HFFc6 (cell line): ENCODE data around the gene CERS6. TPM values are rescaled to one million over a fixed set of nuclear protein-coding genes. Genes with fewer than 3 reads are reported as not detected.
A peak's percentile ranks its signal among the peaks of the same experiment; 100 is the strongest.

Experiments used
- DNase-seq: peaks from one replicate; pipeline ENCODE4 v3.0.0-alpha.2; 2018
- H3K27ac Mint-ChIP-seq: 2 replicates; pipeline ENCODE4 v1.8.0; 2020; ENCODE audit warnings: mild to moderate bottlenecking, mixed read lengths
- H3K27me3 Mint-ChIP-seq: 2 replicates; pipeline ENCODE4 v1.8.0; 2021; ENCODE audit warnings: mild to moderate bottlenecking, moderate library complexity, mixed read lengths; ENCODE audit not compliant: insufficient read depth
- H3K36me3 Mint-ChIP-seq: 2 replicates; pipeline ENCODE4 v1.8.0; 2021; ENCODE audit warnings: low read depth, mixed read lengths
- H3K4me1 Mint-ChIP-seq: 2 replicates; pipeline ENCODE4 v1.8.0; 2020; ENCODE audit warnings: low read depth, mixed read lengths
- H3K4me3 Mint-ChIP-seq: 2 replicates; pipeline ENCODE4 v1.8.0; 2020; ENCODE audit warnings: mild to moderate bottlenecking, moderate library complexity, mixed read lengths
- H3K9me3 Mint-ChIP-seq: 2 replicates; pipeline ENCODE4 v1.8.0; 2020; ENCODE audit warnings: mild to moderate bottlenecking, mixed read lengths
- CTCF ChIP-seq: fragments of 200-600 bp; sonication (generic); IDR thresholded peaks from 2 replicates; pipeline ENCODE4 v1.5.0; 2021; ENCODE audit warnings: antibody characterized with exemption, mild to moderate bottlenecking
- total RNA-seq, 6 experiments: library from RNA; stranded (reverse); fragmentation: NEBNext Ultra II Directional; extraction: Animal tissue kit (Norgen Biotek cat#: 25700); gene quantifications; 2 replicates in 1 of 6; 3 replicates in 5 of 6; pipeline ENCODE4 v1.2.3, GENCODE V29; 2021

CERS6 gene
- total RNA-seq, 6 experiments from 2014 or later: 6.2 to 9.9 (median 7.5) TPM

- Mint-ChIP-seq H3K27me3 (no peaks in the 10 kb centered on the region; the same call in 1 of the 2 replicates), H3K9me3 (no peaks in the 10 kb centered on the region), H3K4me3 (no peak overlapping the region), H3K36me3 (no peaks in the 10 kb centered on the region), H3K27ac (no peak overlapping the region), H3K4me1 (peaks cover 24% of the 10 kb centered on the region)
- no peak for DNase-seq
- TF ChIP-seq CTCF: no peak
These were observed 210.3 kb downstream of the CERS6 start for GRCh38 chr2:168666339-168666738.

- H3K27ac Mint-ChIP-seq: no peak overlapping the region
- no peaks in the 10 kb centered on the region for H3K36me3 Mint-ChIP-seq
- H3K4me1 Mint-ChIP-seq: peaks cover 28% of the 10 kb centered on the region
- no peak for DNase-seq
- H3K9me3 Mint-ChIP-seq: no peaks in the 10 kb centered on the region
- TF ChIP-seq CTCF: no peak
- no peak overlapping the region for H3K4me3 Mint-ChIP-seq
- no peaks in the 10 kb centered on the region; the same call in 1 of the 2 replicates for H3K27me3 Mint-ChIP-seq
These were observed 211.1 kb downstream of the CERS6 start for GRCh38 chr2:168667156-168667555.

- no peaks in the 10 kb centered on the region for H3K36me3 Mint-ChIP-seq
- H3K9me3 Mint-ChIP-seq: no peaks in the 10 kb centered on the region
- no peak overlapping the region for H3K4me3 Mint-ChIP-seq
- no peak overlapping the region for H3K27ac Mint-ChIP-seq
- DNase-seq: peak; percentile 16
- no peak for TF ChIP-seq CTCF
- no peaks in the 10 kb centered on the region; the same call in 1 of the 2 replicates for H3K27me3 Mint-ChIP-seq
- H3K4me1 Mint-ChIP-seq: peaks cover 26% of the 10 kb centered on the region
These were observed 213.1 kb downstream of the CERS6 start for GRCh38 chr2:168669151-168669550.

GRCh38 chr2:168670478-168670877 is 214.4 kb downstream of the CERS6 start:
- Mint-ChIP-seq H3K27me3 (no peaks in the 10 kb centered on the region; the same call in 1 of the 2 replicates), H3K4me1 (peaks cover 24% of the 10 kb centered on the region), H3K36me3 (no peaks in the 10 kb centered on the region), H3K9me3 (no peaks in the 10 kb centered on the region), H3K27ac (no peak overlapping the region), H3K4me3 (no peak overlapping the region)
- TF ChIP-seq CTCF: no peak
- no peak for DNase-seq

GRCh38 chr2:168671932-168672331 is 215.9 kb downstream of the CERS6 start:
- Mint-ChIP-seq H3K4me3 (no peak overlapping the region), H3K36me3 (peaks cover 6% of the 10 kb centered on the region; the same call in 1 of the 2 replicates), H3K27me3 (no peaks in the 10 kb centered on the region; the same call in 1 of the 2 replicates), H3K4me1 (peaks cover 15% of the 10 kb centered on the region), H3K27ac (no peak overlapping the region), H3K9me3 (no peaks in the 10 kb centered on the region)
- DNase-seq: peak; percentile 10
- TF ChIP-seq CTCF: no peak
